NCI-H1092 (cell line): Measurements from ENCODE around the gene GPBP1.
"Not testable (repeated sequence)": the region's sequence is repeated elsewhere in the genome, so short reads cannot be mapped to it uniquely, and the experiment has no call there.

ENCODE experiments used
- DNase-seq: peaks from one replicate; lab custom pipeline; 2025; lab: John Stamatoyannopoulos, UW

Gene GPBP1, protein sequence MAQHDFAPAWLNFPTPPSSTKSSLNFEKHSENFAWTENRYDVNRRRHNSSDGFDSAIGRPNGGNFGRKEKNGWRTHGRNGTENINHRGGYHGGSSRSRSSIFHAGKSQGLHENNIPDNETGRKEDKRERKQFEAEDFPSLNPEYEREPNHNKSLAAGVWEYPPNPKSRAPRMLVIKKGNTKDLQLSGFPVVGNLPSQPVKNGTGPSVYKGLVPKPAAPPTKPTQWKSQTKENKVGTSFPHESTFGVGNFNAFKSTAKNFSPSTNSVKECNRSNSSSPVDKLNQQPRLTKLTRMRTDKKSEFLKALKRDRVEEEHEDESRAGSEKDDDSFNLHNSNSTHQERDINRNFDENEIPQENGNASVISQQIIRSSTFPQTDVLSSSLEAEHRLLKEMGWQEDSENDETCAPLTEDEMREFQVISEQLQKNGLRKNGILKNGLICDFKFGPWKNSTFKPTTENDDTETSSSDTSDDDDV

DNA sequence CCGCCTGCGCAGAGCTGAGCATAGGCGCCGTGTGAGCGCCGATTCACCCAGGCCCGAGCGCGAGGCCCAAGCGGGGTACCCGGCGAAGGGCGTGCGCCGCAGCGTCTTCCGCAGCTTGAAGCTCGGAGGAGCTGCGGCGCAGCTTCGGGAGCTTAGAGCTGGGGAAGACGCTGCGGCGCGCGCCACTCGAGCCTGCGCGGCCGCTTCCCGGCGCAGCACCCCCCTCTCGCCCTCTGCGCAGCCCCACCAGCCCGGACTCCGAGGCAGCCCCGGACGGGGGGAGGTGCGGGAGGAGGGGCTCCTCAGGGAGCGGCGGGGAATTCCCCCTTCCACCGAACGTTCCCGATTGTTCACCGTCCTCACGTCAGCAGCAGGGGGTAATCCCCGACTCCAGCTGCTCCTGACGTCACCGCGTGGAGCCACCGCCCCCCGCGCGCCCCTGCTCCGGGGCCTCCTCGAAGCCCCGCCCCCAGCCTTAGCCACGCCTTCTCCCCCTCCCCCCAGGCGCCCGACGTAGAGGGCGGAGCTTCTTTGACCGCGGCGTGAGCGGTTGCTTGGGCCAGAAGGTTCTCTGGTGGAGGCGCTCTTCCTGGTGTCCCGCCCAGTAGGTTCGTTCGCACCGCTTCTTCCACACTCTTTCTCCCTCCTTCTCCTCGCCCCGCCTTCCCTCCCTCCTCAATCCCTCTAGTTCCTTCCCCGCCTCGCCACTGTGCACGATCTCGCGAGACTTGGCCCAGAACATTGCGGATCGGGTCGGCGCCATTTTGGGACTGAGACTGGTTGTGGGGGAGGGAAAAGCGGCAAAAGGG lies at the start of gene GPBP1:
TSS of gene GPBP1 (plus strand) at position 741 of the 809 bp plus-strand sequence. CDS start 40,072 bp downstream, outside the sequence.
- DNase-seq = peak; percentile 96

DNA sequence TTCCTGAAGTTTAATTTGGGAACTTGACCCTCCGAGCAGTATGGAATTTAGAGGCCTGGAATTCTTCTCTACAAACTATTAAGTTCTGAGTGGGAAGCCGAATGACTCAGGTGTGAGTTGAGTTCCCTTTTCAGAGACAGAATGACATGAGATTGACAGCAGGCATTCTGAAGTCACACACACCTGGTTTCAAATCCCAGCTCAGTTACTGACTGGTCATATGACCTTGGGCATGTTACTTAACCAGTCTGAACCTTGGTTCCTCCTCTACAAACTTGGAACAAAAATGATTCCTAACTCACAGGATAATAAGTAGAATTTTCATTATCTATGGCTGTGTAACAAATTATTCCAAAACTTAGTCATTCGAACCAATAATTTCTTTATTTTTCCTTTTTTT lies 45.5 kb upstream of the GPBP1 start:
- no peak for DNase-seq

- DNase-seq = no peak
These were observed 40.3 kb upstream of the GPBP1 start for GRCh38 chr5:57133574-57133973.

GRCh38 chr5:57137401-57137800 lies 36.5 kb upstream of the GPBP1 start:
- no peak for DNase-seq

- no peak for DNase-seq
These were observed 21.5 kb upstream of the GPBP1 start for GRCh38 chr5:57152316-57152715.

DNA sequence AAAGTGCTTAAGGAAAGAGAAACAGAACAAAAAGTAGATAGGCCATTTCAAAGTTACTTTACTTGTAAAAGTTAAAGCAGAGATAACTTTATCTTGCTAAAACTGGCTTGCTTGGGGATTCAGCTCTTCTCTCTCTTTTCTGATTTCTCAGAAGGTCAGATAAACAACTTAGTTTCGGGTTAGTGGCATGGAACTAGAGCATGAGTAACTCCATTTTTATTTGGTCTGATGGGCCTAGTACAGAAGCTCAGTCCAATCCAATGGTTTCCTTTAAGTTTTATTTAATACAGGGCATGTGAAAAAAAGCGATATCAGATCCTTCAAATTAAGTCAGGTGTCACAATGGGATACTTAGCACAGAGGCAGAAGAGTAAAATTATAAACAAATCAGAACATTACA lies 18.8 kb upstream of the GPBP1 start:
- no peak for DNase-seq

GRCh38 chr5:57157131-57157530 lies 16.7 kb upstream of the GPBP1 start:
- no peak for DNase-seq

DNA sequence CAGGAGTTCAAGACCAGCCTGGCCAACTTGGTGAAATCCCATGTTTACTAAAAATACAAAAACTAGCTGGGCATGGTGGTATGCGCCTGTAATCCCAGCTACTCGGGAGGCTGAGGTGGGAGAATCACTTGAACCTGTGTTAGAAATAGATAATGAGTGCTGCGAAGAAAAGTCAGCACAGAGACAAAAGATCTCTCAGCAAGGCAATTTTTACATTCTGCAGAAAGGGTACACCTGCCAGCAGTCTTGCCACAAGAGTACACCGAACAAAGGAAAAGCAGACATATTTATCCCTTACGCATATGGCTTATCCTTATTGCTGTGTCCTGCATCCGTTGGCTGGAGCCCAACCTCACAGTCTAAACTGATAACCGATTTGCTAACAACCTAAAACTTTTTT lies 16.2 kb upstream of the GPBP1 start:
- DNase-seq = no peak

DNA sequence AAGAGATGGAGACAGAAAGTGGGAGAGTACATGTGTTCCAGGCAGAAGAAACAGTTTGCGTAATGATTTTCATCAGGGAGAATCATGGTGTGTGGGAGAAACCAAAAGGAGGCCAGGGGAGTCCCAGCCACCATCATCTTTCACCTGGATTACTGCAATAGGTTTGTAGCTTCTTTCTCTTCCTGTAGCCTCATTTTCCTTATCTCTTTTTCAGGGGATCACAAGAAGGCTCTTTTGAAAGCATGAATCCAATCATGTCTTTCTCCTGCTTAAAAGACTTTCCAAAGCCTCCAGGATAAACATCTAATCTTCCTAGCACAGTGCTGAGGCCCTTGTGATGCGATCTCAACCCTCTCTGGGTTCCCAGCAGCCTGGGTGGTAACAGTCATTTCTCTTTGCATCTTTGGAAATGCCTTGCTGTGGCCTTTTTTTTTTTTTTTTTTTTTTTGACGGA lies 10.3 kb upstream of the GPBP1 start:
- no peak for DNase-seq

GRCh38 chr5:57164124-57164523 lies 9.7 kb upstream of the GPBP1 start:
- no peak for DNase-seq

DNA sequence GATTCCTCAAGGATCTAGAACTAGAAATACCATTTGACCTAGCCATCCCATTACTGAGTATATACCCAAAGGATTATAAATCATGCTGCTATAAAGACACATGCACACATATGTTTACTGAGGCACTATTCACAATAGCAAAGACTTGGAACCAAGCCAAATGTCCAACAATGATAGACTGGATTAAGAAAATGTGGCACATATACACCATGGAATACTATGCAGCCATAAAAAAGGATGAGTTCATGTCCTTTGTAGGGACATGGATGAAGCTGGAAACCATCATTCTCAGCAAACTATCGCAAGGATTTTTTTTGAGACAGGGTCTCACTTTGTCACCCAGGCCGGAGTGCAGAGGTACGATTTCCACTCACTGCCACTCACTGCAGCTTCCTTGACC lies 8.7 kb upstream of the GPBP1 start:
- DNase-seq = not testable (repeated sequence)

GRCh38 chr5:57166276-57166675 lies 7.6 kb upstream of the GPBP1 start:
- no peak for DNase-seq

DNA sequence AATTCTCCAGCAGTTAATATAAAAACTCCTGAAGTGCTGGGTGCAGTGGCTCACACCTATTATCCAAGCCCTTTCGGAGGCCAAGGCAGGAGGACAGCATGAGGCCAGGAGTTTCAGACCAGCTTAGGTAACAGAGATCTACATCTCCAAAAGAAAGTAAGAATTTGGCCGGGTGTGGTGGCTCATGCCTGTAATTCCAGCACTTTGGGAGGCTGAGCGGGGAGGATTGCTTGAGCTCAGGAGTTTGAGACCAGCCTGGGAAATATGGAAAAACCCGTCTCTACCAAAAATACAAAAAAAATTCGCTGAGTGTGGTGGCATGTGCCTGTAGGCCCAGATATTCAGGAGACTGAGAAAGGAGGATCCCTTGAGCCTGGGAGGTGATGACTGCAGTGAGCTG lies 6.7 kb upstream of the GPBP1 start:
- no peak for DNase-seq

DNA sequence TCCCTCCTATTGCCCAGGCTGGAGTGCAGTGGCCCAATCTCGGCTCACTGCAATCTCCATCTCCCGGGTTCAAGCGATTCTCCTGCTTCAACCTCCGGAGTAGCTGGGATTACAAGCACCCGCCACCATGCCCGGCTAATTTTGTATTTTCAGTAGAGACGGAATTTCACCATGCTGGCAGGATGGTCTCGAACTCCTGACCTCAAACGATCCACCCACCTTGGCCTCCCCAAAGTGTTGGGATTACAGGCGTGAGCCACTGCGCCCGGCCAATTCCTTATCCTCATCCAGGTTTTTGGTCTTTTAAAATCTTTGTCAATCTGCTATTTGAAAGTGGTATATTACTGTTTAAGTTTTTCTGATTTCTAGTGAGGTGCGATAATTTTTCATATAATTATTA lies 3.7 kb upstream of the GPBP1 start:
- not testable (repeated sequence) for DNase-seq

GRCh38 chr5:57171816-57172465 lies 1.9 kb upstream of the GPBP1 start:
- no peak for DNase-seq

GRCh38 chr5:57172466-57173318 lies 1.2 kb upstream of the GPBP1 start:
- no peak for DNase-seq

DNA sequence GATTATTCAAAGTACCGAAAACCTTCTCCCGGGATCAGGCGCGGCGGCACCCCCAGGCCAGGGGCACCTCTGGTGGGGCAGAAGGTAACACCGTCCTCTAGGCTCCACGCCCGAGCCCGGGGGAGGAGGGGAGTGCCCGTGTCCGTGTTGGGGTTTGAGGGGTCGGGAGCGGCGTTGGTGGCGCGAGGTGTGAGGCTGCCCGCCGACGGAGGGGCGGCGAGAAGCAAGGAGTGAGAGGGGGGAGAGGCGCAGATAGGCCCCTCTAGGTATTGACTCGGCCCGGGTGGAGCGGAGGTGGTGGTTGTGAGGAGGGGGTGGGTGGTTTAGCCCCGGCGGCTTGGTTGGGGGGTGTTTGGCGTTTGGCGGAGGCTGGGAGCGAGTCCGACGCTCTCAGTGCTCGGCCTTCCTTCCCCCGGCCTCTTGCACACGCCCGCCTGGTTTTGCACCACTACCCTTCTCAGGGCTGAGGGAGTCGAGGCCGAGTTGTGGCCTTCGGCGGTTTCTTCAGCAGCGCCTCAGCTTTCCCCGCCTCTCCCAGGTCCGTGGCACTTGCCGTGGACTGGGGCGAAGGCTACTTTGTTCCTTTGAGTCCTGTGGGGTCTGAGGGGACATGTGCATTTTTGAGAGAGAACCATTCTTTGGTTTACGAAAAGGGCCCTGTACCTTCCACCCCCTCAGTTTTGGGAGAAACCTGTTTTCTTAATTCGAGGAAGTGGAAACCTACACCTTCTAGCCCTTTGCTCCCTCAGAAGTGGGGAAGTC lies 450 bp downstream of the GPBP1 start:
- DNase-seq = no peak

GRCh38 chr5:57174890-57175510 lies 1.1 kb downstream of the GPBP1 start:
- DNase-seq = no peak

DNA sequence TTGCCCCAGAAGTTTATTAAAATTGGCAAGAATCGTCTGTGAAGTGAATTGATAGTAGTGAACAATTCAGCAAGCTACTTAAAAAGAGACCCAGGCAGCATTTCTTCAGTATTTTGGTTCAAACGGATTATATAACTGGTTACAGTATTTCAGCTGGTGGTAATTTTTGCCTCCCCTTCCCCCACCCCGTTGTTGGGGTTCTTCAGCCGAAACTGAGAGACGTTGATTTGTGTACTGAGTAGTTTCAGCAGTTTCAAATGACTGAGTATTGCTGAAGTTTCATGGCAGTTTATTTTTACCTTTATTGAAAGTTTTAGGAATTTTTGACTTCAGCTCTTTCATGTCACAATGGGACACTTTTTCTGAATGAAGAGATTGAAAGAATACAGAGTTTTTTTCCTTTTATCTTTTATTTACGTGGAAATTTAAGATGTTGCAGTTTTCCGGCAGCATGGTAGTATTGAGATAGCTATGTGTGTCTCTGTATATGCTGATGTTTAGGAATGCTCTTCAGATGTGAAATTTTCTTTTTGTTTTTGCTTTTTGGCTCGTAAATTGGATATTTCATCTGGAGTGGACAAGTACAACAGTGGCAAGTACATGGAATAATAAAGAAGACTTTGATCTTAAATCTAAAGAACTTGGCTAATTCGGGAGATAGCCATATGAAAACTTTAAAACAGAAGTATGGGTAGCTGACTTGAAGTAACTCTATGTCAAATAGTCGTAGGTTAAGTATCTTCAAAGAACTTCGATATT lies 1.9 kb downstream of the GPBP1 start:
- DNase-seq = no peak
